ENCODE data around the gene HMGB4.

- no peak for TF ChIP-seq CTCF (IDR thresholded peaks at IDR 0.05; ENCODE audit: low read length)
- no peak for TF ChIP-seq EZH2 (optimal IDR thresholded peaks at IDR 0.05; ENCODE audit: low read depth, low read length)
- TF ChIP-seq EZH2phosphoT487 (IDR thresholded peaks at IDR 0.05; ENCODE audit: low read length) = no peak
These were observed 17.0 kb upstream of the HMGB4 start for GRCh38 chr1:33846861-33847260.
